ENCODE measurements around the gene TM2D3. TPM values are rescaled to one million over a fixed set of nuclear protein-coding genes. Genes with fewer than 3 reads are reported as not detected.

Gene TM2D3
- total and polyA plus RNA-seq, 2 experiments from 2014 or later, result 26.2 to 36.6 TPM

GRCh38 chr15:101667881-101668280, 15.7 kb upstream of the TM2D3 start:
- no peak for ATAC-seq
- Histone ChIP-seq H3K4me1 (ENCODE audit: insufficient read depth) (no peaks in the 10 kb centered on the region), H3K79me2 (replicated peaks; ENCODE audit: insufficient read depth) (no peaks in the 10 kb centered on the region), H3K9me2 (ENCODE audit: insufficient read depth) (no peaks in the 10 kb centered on the region), H4K20me1 (replicated peaks; ENCODE audit: insufficient read depth) (no peaks in the 10 kb centered on the region), H3K27ac (ENCODE audit: low read depth) (no peak overlapping the region), H3K4me3 (no peak overlapping the region), H3K27me3 (ENCODE audit: insufficient read depth) (no peaks in the 10 kb centered on the region), H3K4me2 (no peak overlapping the region), H3F3A (replicated peaks; ENCODE audit: low read depth) (no peaks in the 10 kb centered on the region), H2AFZ (no peak overlapping the region), H3K36me3 (ENCODE audit: insufficient read depth) (0 out of 2 replicates have a peak, but pooled peaks cover 3% of the 10 kb centered on the region)
- TF ChIP-seq ETS1 (IDR thresholded peaks at IDR 0.05) (no peak), STAT1 (IDR thresholded peaks at IDR 0.05; ENCODE audit: unreplicated experiment) (no peak), ZNF114 (CRISPR knock-in tag; IDR thresholded peaks at IDR 0.05) (no peak), EZH2 (IDR thresholded peaks at IDR 0.05; ENCODE audit: low read depth, unreplicated experiment) (no peak), CREB1 (CRISPR knock-in tag; IDR thresholded peaks at IDR 0.05; ENCODE audit: low read depth) (no peak), ZNF462 (CRISPR knock-in tag; IDR thresholded peaks at IDR 0.05) (no peak), JUNB (IDR thresholded peaks at IDR 0.05; ENCODE audit: unreplicated experiment) (no peak), REST (IDR thresholded peaks at IDR 0.05; ENCODE audit: unreplicated experiment) (no peak), EZH2phosphoT487 (IDR thresholded peaks at IDR 0.05; ENCODE audit: unreplicated experiment) (no peak), NANOG (IDR thresholded peaks at IDR 0.05; ENCODE audit: borderline replicate concordance) (no peak), ZNF331 (CRISPR knock-in tag; IDR thresholded peaks at IDR 0.05; ENCODE audit: low read depth) (no peak), CTCF (conservative IDR thresholded peaks at IDR 0.05; ENCODE audit: low read depth in 2 of 2) (no peak)
- H3K4me3 Mint-ChIP-seq, result no peak overlapping the region
- peaks cover 10% of the 10 kb centered on the region for H3K36me3 Mint-ChIP-seq (ENCODE audit: low read depth)
- no peaks in the 10 kb centered on the region for H3K27me3 Mint-ChIP-seq (ENCODE audit: insufficient read depth, low read depth, poor library complexity)
- H3K4me1 Mint-ChIP-seq, result no peaks in the 10 kb centered on the region
- no peak overlapping the region for H3K27ac Mint-ChIP-seq
- H3K9me3 Mint-ChIP-seq, result peaks cover 3% of the 10 kb centered on the region; the same call in 2 of the 3 replicates
- no peak for DNase-seq (ENCODE audit: low spot score)

Measured in GM23338 (cell line).